Fibroblast of lung (primary cell): Measurements from ENCODE around the gene ADAMTS19.

Experiments used
- CTCF ChIP-seq, 2 donors: IDR thresholded peaks in 1 of 2; conservative IDR thresholded peaks in 1 of 2; 1 replicate in 1 of 2; 2 replicates in 1 of 2; pipeline ENCODE4 v1.5.1; 2011 to 2012; ENCODE audit warnings: low read length in 2 of 2, control low read depth in 1 of 2, inconsistent platforms in 1 of 2, low read depth in 1 of 2, mild to moderate bottlenecking in 1 of 2
- EZH2 ChIP-seq: IDR thresholded peaks from 2 replicates; pipeline ENCODE4 v1.5.1; 2012; ENCODE audit warnings: low read length, control low read depth, mild to moderate bottlenecking; ENCODE audit errors: missing control alignments

GRCh38 chr5:129593525-129593924 is 133.4 kb downstream of the ADAMTS19 start:
- no peak for TF ChIP-seq CTCF (conservative IDR thresholded peaks at IDR 0.05 in 1 of 2, IDR thresholded peaks at IDR 0.05 in 1 of 2; ENCODE audit: low read depth in 1 of 2, low read length in 2 of 2)
- TF ChIP-seq EZH2: no peak
